ENCODE measurements around the gene RFNG. TPM values are rescaled to one million over a fixed set of nuclear protein-coding genes. Genes with fewer than 3 reads are reported as not detected.

The RFNG gene
- total RNA-seq, 1 experiment from 2014 or later = 52.0 TPM

DNA sequence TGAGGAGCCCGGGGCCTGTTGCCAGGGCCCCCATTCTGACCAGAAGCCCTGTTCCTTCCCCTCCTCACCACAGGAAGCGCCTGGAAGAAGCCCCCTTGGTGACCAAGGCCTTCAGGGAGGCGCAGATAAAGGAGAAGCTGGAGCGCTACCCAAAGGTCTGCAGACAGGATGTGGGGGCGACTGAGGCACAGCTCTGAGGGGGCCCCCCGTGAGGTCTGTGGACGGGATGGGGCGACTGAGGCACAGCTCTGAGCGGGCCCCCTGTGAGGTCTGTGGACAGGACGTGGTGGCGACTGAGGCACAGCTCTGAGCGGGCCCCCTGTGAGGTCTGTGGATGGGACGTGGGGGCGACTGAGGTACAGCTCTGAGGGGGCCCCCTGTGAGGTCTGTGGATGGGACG, 42.2 kb downstream of the RFNG start:
- no peak for TF ChIP-seq JUND (IDR thresholded peaks at IDR 0.05)
- TF ChIP-seq ELF1 (IDR thresholded peaks at IDR 0.05; ENCODE audit: borderline replicate concordance, low read depth) = no peak
- TF ChIP-seq YY1 (IDR thresholded peaks at IDR 0.05; ENCODE audit: extremely low read depth, insufficient replicate concordance, low read depth, low read length) = no peak
- TF ChIP-seq EZH2phosphoT487 (IDR thresholded peaks at IDR 0.05; ENCODE audit: borderline replicate concordance) = no peak
- no peak for TF ChIP-seq EGR1 (IDR thresholded peaks at IDR 0.05; ENCODE audit: low read depth)
- TF ChIP-seq TCF7L2 (IDR thresholded peaks at IDR 0.05; ENCODE audit: borderline replicate concordance, extremely low read depth, insufficient read depth, insufficient read length) = no peak
- TF ChIP-seq, protein P1, sequence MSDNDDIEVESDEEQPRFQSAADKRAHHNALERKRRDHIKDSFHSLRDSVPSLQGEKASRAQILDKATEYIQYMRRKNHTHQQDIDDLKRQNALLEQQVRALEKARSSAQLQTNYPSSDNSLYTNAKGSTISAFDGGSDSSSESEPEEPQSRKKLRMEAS (IDR thresholded peaks at IDR 0.05) = no peak
- Histone ChIP-seq H3K4me1 (ENCODE audit: control insufficient read depth in 1 of 2, insufficient read depth in 2 of 2, low read length in 2 of 2) (peaks cover 6 to 12% of the 10 kb centered on the region in 2 experiments), H3K36me3 (ENCODE audit: control insufficient read depth in 1 of 2, insufficient read depth in 2 of 2, low read length in 2 of 2) (no peaks in the 10 kb centered on the region), H3K4me3 (replicated peaks in 1 of 2; ENCODE audit: low read depth in 1 of 2, low read length in 2 of 2) (no peak overlapping the region), H3K79me2 (ENCODE audit: insufficient read depth, low read length) (no peaks in the 10 kb centered on the region), H3K27ac (ENCODE audit: low read depth, low read length) (no peak overlapping the region), H3K9ac (ENCODE audit: low read length) (no peak overlapping the region), H3K4me2 (ENCODE audit: low read length) (no peak overlapping the region), H3K9me3 (ENCODE audit: control insufficient read depth in 1 of 2, insufficient read depth in 1 of 2, low read depth in 1 of 2, low read length in 2 of 2) (no peaks in the 10 kb centered on the region), H2AFZ (ENCODE audit: low read depth, low read length, poor library complexity, severe bottlenecking) (no peak overlapping the region), H3K27me3 (ENCODE audit: insufficient read depth, low read length) (no peaks in the 10 kb centered on the region), H4K20me1 (ENCODE audit: insufficient read depth) (no peaks in the 10 kb centered on the region), H3K9me2 (ENCODE audit: insufficient read depth) (no peaks in the 10 kb centered on the region)
- ChIA-PET POLR2A (no interaction called here), RAD21 (ENCODE audit: low non-redundant PET in 1 of 2, low total read pairs in 2 of 2, uncharacterized antibody in 2 of 2, unreplicated experiment in 2 of 2) (no interaction called here), CTCF (no interaction called here)
- no TSS peak for BruUV-seq (replicated peaks)
- intact Hi-C loops (cut with micrococcal nuclease) = no loop called here
- no peak for ATAC-seq
- no peak for DNase-seq (ENCODE audit: low read depth, low spot score)

DNA sequence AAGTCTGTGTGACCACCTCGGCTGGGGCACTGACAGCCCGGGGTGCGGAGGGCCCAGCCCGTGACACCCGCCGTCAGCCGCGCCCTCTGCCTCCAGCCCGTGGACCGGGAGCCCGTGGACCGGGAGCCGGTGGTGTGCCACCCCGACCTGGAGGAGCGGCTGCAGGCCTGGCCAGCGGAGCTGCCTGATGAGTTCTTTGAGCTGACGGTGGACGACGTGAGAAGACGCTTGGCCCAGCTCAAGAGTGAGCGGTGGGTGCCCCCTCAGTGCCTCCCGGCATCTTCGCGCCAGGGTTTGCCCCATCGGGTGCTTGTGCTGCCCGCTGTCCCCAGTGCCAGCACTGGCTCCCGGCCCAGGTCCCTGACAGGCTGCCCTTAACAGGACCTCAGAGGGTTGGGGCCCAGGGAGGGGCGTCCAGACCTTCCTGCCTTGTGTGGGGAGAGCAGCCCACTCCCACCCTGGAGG, 42.6 kb downstream of the RFNG start:
- H3K36me3 ChIP-seq (ENCODE audit: control insufficient read depth in 1 of 2, insufficient read depth in 2 of 2, low read length in 2 of 2) = no peaks in the 10 kb centered on the region
- H3K9ac ChIP-seq (ENCODE audit: low read length) = no peak overlapping the region
- no TSS peak for BruUV-seq (replicated peaks)
- ATAC-seq (no peak), DNase-seq (ENCODE audit: low read depth, low spot score) (no peak)
- no peak overlapping the region for H3K4me3 ChIP-seq (replicated peaks in 1 of 2; ENCODE audit: low read depth in 1 of 2, low read length in 2 of 2)
- ChIA-PET CTCF (no interaction called here), RAD21 (ENCODE audit: low non-redundant PET in 1 of 2, low total read pairs in 2 of 2, uncharacterized antibody in 2 of 2, unreplicated experiment in 2 of 2) (no interaction called here), POLR2A (no interaction called here)
- no peaks in the 10 kb centered on the region for H3K9me3 ChIP-seq (ENCODE audit: control insufficient read depth in 1 of 2, insufficient read depth in 1 of 2, low read depth in 1 of 2, low read length in 2 of 2)
- H3K4me1 ChIP-seq (ENCODE audit: control insufficient read depth in 1 of 2, insufficient read depth in 2 of 2, low read length in 2 of 2) = peaks cover 11 to 17% of the 10 kb centered on the region in 2 experiments
- no peaks in the 10 kb centered on the region for H3K79me2 ChIP-seq (ENCODE audit: insufficient read depth, low read length)
- no peak overlapping the region for H2AFZ ChIP-seq (ENCODE audit: low read depth, low read length, poor library complexity, severe bottlenecking)
- no peaks in the 10 kb centered on the region for H3K9me2 ChIP-seq (ENCODE audit: insufficient read depth)
- H4K20me1 ChIP-seq (ENCODE audit: insufficient read depth) = no peaks in the 10 kb centered on the region
- H3K27me3 ChIP-seq (ENCODE audit: insufficient read depth, low read length) = no peaks in the 10 kb centered on the region
- H3K4me2 ChIP-seq (ENCODE audit: low read length) = no peak overlapping the region
- intact Hi-C loops (cut with micrococcal nuclease) = no loop called here
- H3K27ac ChIP-seq (ENCODE audit: low read depth, low read length) = no peak overlapping the region
- no peak for TF ChIP-seq SP1 (IDR thresholded peaks at IDR 0.05; ENCODE audit: low read depth)
- no peak for TF ChIP-seq JUND (IDR thresholded peaks at IDR 0.05)
- TF ChIP-seq CEBPB (IDR thresholded peaks at IDR 0.05; ENCODE audit: low read depth) = no peak
- TF ChIP-seq, protein P2, sequence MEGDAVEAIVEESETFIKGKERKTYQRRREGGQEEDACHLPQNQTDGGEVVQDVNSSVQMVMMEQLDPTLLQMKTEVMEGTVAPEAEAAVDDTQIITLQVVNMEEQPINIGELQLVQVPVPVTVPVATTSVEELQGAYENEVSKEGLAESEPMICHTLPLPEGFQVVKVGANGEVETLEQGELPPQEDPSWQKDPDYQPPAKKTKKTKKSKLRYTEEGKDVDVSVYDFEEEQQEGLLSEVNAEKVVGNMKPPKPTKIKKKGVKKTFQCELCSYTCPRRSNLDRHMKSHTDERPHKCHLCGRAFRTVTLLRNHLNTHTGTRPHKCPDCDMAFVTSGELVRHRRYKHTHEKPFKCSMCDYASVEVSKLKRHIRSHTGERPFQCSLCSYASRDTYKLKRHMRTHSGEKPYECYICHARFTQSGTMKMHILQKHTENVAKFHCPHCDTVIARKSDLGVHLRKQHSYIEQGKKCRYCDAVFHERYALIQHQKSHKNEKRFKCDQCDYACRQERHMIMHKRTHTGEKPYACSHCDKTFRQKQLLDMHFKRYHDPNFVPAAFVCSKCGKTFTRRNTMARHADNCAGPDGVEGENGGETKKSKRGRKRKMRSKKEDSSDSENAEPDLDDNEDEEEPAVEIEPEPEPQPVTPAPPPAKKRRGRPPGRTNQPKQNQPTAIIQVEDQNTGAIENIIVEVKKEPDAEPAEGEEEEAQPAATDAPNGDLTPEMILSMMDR (IDR thresholded peaks at IDR 0.05 in 2 of 3, conservative IDR thresholded peaks at IDR 0.05 in 1 of 3; ENCODE audit: borderline replicate concordance in 1 of 3, insufficient read depth in 1 of 3, low read depth in 2 of 3, low read length in 2 of 3) = no peak
- no peak for TF ChIP-seq POLR2AphosphoS5 (IDR thresholded peaks at IDR 0.05; ENCODE audit: low read depth, low read length)
- no peak for TF ChIP-seq FOSL1 (IDR thresholded peaks at IDR 0.05; ENCODE audit: low read depth)
- TF ChIP-seq RAD21 (IDR thresholded peaks at IDR 0.05; ENCODE audit: low read depth) = no peak
- TF ChIP-seq EZH2 (IDR thresholded peaks at IDR 0.05) = no peak
- TF ChIP-seq, protein P3, sequence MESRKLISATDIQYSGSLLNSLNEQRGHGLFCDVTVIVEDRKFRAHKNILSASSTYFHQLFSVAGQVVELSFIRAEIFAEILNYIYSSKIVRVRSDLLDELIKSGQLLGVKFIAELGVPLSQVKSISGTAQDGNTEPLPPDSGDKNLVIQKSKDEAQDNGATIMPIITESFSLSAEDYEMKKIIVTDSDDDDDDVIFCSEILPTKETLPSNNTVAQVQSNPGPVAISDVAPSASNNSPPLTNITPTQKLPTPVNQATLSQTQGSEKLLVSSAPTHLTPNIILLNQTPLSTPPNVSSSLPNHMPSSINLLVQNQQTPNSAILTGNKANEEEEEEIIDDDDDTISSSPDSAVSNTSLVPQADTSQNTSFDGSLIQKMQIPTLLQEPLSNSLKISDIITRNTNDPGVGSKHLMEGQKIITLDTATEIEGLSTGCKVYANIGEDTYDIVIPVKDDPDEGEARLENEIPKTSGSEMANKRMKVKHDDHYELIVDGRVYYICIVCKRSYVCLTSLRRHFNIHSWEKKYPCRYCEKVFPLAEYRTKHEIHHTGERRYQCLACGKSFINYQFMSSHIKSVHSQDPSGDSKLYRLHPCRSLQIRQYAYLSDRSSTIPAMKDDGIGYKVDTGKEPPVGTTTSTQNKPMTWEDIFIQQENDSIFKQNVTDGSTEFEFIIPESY (IDR thresholded peaks at IDR 0.05; ENCODE audit: extremely low read depth, insufficient replicate concordance, low read length) = no peak
- TF ChIP-seq SIN3A (IDR thresholded peaks at IDR 0.05; ENCODE audit: low read depth) = no peak
